ENCODE data around the gene SHQ1.

The SHQ1 gene

DNA sequence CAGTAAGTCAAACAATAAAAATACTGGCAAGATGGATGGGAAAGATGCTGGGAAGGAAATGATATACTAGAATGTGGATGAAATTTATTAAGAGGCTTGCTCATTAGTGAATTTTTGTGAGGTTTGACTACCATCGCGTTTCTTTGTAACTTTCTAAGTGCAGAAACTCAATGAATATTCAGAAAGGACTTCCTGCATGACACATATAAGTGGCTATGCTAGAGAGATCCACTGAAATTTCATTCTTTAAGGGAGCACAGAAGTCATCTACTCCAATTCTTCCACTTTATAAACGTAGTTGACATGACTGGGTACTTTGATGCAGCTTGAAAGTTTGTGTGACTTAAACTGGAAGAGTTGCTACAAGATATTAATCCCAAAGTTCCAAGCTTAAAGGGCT lies 88.0 kb downstream of the SHQ1 start:
- WGBS (ENCODE audit: extremely low coverage, insufficient coverage, low lambda C conversion rate): no CpG with 5 or more reads among the region's 3 CpGs

DNA sequence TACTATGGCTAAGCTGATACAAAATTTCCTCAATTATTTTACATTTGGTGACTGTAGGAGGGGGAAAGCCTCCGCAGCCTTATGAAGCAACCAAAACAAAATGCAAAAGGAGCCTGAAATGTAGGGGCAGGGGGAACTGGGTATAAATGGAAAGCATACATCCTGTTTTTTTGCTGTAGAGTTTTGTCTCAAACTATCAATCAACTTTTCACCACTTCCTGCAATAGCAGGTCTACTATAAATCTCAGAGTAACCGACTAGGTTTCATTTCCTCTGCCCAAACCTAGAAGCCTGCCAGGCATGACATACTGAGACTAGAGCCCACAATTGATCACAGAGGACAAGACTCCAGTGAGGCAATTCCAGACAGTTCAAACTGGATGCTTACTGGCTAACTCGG lies 91.3 kb downstream of the SHQ1 start:
- WGBS (ENCODE audit: extremely low coverage, insufficient coverage, low lambda C conversion rate): no CpG with 5 or more reads among the region's 3 CpGs
- Histone ChIP-seq H3K36me3 (ENCODE audit: control insufficient read depth, insufficient read depth, low read length) (no peaks in the 10 kb centered on the region), H2BK120ac (ENCODE audit: low read depth, low read length) (no peak overlapping the region), H3K4me2 (ENCODE audit: low read length) (no peak overlapping the region), H3K79me1 (ENCODE audit: low read length) (no peaks in the 10 kb centered on the region), H3K18ac (ENCODE audit: low read length) (no peak overlapping the region), H3K4me3 (ENCODE audit: low read length) (no peak overlapping the region), H4K8ac (ENCODE audit: low read depth, low read length) (no peak overlapping the region), H3K9ac (ENCODE audit: low read length) (no peak overlapping the region), H2BK5ac (ENCODE audit: low read length) (no peak overlapping the region), H3K4me1 (ENCODE audit: control insufficient read depth, low read depth, low read length) (no peaks in the 10 kb centered on the region), H3K27ac (ENCODE audit: low read depth, low read length) (no peak overlapping the region), H3K56ac (ENCODE audit: low read length) (no peak overlapping the region), H4K5ac (ENCODE audit: low read length) (no peak overlapping the region), H3K79me2 (ENCODE audit: control insufficient read depth, insufficient read depth, low read length) (no peaks in the 10 kb centered on the region), H3K27me3 (ENCODE audit: insufficient read depth, low read length, poor library complexity) (no peaks in the 10 kb centered on the region), H3K23ac (ENCODE audit: low read length) (no peak overlapping the region), H2AK5ac (ENCODE audit: low read length) (no peak overlapping the region), H3K4ac (ENCODE audit: low read depth, low read length) (no peak overlapping the region), H2BK15ac (replicated peaks; ENCODE audit: low read depth) (no peak overlapping the region)
- no peak for DNase-seq

More for the DNA sequence above, 88.0 kb downstream of the SHQ1 start:
- H2BK120ac ChIP-seq (ENCODE audit: low read depth, low read length): no peak overlapping the region
- H4K8ac ChIP-seq (ENCODE audit: low read depth, low read length): no peak overlapping the region
- H2BK15ac ChIP-seq (replicated peaks; ENCODE audit: low read depth): no peak overlapping the region
- H3K27me3 ChIP-seq (ENCODE audit: insufficient read depth, low read length, poor library complexity): no peaks in the 10 kb centered on the region
- no peak overlapping the region for H3K4me2 ChIP-seq (ENCODE audit: low read length)
- H3K9ac ChIP-seq (ENCODE audit: low read length): no peak overlapping the region
- H2BK5ac ChIP-seq (ENCODE audit: low read length): no peak overlapping the region
- H3K36me3 ChIP-seq (ENCODE audit: control insufficient read depth, insufficient read depth, low read length): no peaks in the 10 kb centered on the region
- no peaks in the 10 kb centered on the region for H3K79me1 ChIP-seq (ENCODE audit: low read length)
- H4K5ac ChIP-seq (ENCODE audit: low read length): no peak overlapping the region
- H2AK5ac ChIP-seq (ENCODE audit: low read length): no peak overlapping the region
- no peak overlapping the region for H3K4me3 ChIP-seq (ENCODE audit: low read length)
- no peak overlapping the region for H3K56ac ChIP-seq (ENCODE audit: low read length)
- no peak overlapping the region for H3K18ac ChIP-seq (ENCODE audit: low read length)
- H3K4ac ChIP-seq (ENCODE audit: low read depth, low read length): no peak overlapping the region
- no peak overlapping the region for H3K23ac ChIP-seq (ENCODE audit: low read length)
- no peaks in the 10 kb centered on the region for H3K4me1 ChIP-seq (ENCODE audit: control insufficient read depth, low read depth, low read length)
- no peak for DNase-seq
- H3K79me2 ChIP-seq (ENCODE audit: control insufficient read depth, insufficient read depth, low read length): no peaks in the 10 kb centered on the region
- H3K27ac ChIP-seq (ENCODE audit: low read depth, low read length): no peak overlapping the region

DNA sequence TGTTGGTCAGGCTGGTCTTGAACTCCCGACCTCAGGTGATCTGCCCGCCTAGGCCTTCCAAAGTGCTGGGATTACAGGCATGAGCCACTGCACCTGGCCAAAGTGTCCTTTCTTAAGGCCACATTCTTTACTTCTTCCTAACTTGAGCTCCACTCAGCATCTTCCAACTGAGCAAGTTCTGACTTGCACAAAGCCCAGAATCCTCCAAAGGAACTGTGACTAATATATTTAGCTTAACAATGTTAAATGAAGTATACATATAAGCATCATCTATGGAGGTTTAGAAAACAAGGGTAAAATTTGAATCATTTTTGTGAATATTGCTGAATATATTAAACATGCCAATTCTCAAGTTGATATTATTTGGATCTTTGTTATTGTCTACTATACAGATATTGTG lies 93.7 kb downstream of the SHQ1 start:
- H3K23ac ChIP-seq (ENCODE audit: low read length): no peak overlapping the region
- H3K4me2 ChIP-seq (ENCODE audit: low read length): no peak overlapping the region
- no peak overlapping the region for H2BK15ac ChIP-seq (replicated peaks; ENCODE audit: low read depth)
- no peak overlapping the region for H3K56ac ChIP-seq (ENCODE audit: low read length)
- no peak overlapping the region for H3K18ac ChIP-seq (ENCODE audit: low read length)
- no peak overlapping the region for H4K5ac ChIP-seq (ENCODE audit: low read length)
- WGBS (ENCODE audit: extremely low coverage, insufficient coverage, low lambda C conversion rate): no CpG with 5 or more reads among the region's 2 CpGs
- no peak overlapping the region for H2AK5ac ChIP-seq (ENCODE audit: low read length)
- no peaks in the 10 kb centered on the region for H3K4me1 ChIP-seq (ENCODE audit: control insufficient read depth, low read depth, low read length)
- H4K8ac ChIP-seq (ENCODE audit: low read depth, low read length): no peak overlapping the region
- no peak overlapping the region for H3K27ac ChIP-seq (ENCODE audit: low read depth, low read length)
- H3K79me1 ChIP-seq (ENCODE audit: low read length): no peaks in the 10 kb centered on the region
- H3K4ac ChIP-seq (ENCODE audit: low read depth, low read length): no peak overlapping the region
- H3K36me3 ChIP-seq (ENCODE audit: control insufficient read depth, insufficient read depth, low read length): no peaks in the 10 kb centered on the region
- no peak overlapping the region for H3K9ac ChIP-seq (ENCODE audit: low read length)
- no peak overlapping the region for H2BK5ac ChIP-seq (ENCODE audit: low read length)
- H3K27me3 ChIP-seq (ENCODE audit: insufficient read depth, low read length, poor library complexity): no peaks in the 10 kb centered on the region
- H3K79me2 ChIP-seq (ENCODE audit: control insufficient read depth, insufficient read depth, low read length): no peaks in the 10 kb centered on the region
- no peak overlapping the region for H3K4me3 ChIP-seq (ENCODE audit: low read length)
- no peak overlapping the region for H2BK120ac ChIP-seq (ENCODE audit: low read depth, low read length)
- DNase-seq: no peak

DNA sequence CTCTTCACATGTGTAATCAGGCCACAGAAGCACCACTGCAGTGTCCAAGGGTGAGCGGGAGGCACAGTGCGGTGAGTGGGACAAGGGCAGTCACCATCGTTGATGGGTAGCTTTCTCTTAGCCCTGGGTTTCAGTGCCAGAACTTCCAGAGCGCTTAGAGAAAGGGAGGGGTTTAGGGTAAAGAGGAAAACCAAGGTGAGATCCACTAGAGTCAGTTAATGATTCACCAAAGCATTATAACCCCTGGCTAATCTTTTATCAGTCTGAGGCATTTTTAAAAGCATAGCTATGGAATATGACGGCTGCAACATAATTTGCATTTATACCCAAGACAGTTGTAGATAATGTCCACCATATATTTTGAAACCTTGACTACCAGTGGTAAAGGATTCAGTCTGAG lies 94.8 kb downstream of the SHQ1 start:
- Histone ChIP-seq H2BK120ac (ENCODE audit: low read depth, low read length) (no peak overlapping the region), H3K56ac (ENCODE audit: low read length) (no peak overlapping the region), H2BK15ac (replicated peaks; ENCODE audit: low read depth) (no peak overlapping the region), H4K8ac (ENCODE audit: low read depth, low read length) (no peak overlapping the region), H3K4me3 (ENCODE audit: low read length) (no peak overlapping the region), H3K4me2 (ENCODE audit: low read length) (no peak overlapping the region), H2AK5ac (ENCODE audit: low read length) (no peak overlapping the region), H3K9ac (ENCODE audit: low read length) (no peak overlapping the region), H3K4me1 (ENCODE audit: control insufficient read depth, low read depth, low read length) (no peaks in the 10 kb centered on the region), H3K79me2 (ENCODE audit: control insufficient read depth, insufficient read depth, low read length) (no peaks in the 10 kb centered on the region), H3K4ac (ENCODE audit: low read depth, low read length) (no peak overlapping the region), H3K23ac (ENCODE audit: low read length) (no peak overlapping the region), H3K18ac (ENCODE audit: low read length) (no peak overlapping the region), H3K36me3 (ENCODE audit: control insufficient read depth, insufficient read depth, low read length) (no peaks in the 10 kb centered on the region), H3K79me1 (ENCODE audit: low read length) (no peaks in the 10 kb centered on the region), H4K5ac (ENCODE audit: low read length) (no peak overlapping the region), H2BK5ac (ENCODE audit: low read length) (no peak overlapping the region), H3K27ac (ENCODE audit: low read depth, low read length) (no peak overlapping the region), H3K27me3 (ENCODE audit: insufficient read depth, low read length, poor library complexity) (no peaks in the 10 kb centered on the region)
- no peak for DNase-seq
- no CpG with 5 or more reads among the region's 5 CpGs for WGBS (ENCODE audit: extremely low coverage, insufficient coverage, low lambda C conversion rate)

DNA sequence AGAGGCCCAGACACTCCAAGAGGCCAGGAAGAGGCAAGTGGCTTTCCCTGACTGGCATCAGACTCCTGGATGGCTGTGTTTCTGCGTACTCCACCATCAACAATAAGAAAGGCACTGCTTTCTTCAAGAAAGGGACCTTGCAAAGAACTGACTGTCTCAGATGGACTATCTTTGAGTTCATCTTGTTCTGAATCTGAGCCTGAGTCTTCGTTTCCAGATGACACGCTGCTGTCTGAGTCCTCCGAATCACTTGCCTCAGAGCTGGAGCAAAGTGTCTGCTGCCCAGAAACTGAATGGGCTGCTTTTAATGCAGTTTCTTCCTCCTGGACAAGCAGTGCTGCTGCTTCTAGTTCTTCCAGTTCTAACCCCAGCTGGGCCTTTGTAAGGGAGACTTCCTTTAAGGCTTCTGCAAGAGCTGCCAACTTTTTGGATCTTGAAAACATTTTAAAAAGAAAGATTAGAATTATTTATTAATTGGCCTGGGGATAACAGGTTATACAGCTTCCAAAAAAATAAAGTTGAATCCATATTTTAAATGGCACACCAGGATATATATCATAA lies 97.8 kb downstream of the SHQ1 start:
- H4K8ac ChIP-seq (ENCODE audit: low read depth, low read length): no peak overlapping the region
- no peak overlapping the region for H3K18ac ChIP-seq (ENCODE audit: low read length)
- no peaks in the 10 kb centered on the region for H3K79me2 ChIP-seq (ENCODE audit: control insufficient read depth, insufficient read depth, low read length)
- H3K4ac ChIP-seq (ENCODE audit: low read depth, low read length): no peak overlapping the region
- no peak overlapping the region for H3K9ac ChIP-seq (ENCODE audit: low read length)
- no peak overlapping the region for H2BK15ac ChIP-seq (replicated peaks; ENCODE audit: low read depth)
- no peaks in the 10 kb centered on the region for H3K27me3 ChIP-seq (ENCODE audit: insufficient read depth, low read length, poor library complexity)
- no peak overlapping the region for H2AK5ac ChIP-seq (ENCODE audit: low read length)
- DNase-seq: no peak
- H2BK5ac ChIP-seq (ENCODE audit: low read length): no peak overlapping the region
- no peak overlapping the region for H3K56ac ChIP-seq (ENCODE audit: low read length)
- no peak overlapping the region for H3K27ac ChIP-seq (ENCODE audit: low read depth, low read length)
- no peak overlapping the region for H2BK120ac ChIP-seq (ENCODE audit: low read depth, low read length)
- H3K23ac ChIP-seq (ENCODE audit: low read length): no peak overlapping the region
- H4K5ac ChIP-seq (ENCODE audit: low read length): no peak overlapping the region
- H3K36me3 ChIP-seq (ENCODE audit: control insufficient read depth, insufficient read depth, low read length): no peaks in the 10 kb centered on the region
- H3K79me1 ChIP-seq (ENCODE audit: low read length): no peaks in the 10 kb centered on the region
- H3K4me2 ChIP-seq (ENCODE audit: low read length): no peak overlapping the region
- WGBS (ENCODE audit: extremely low coverage, insufficient coverage, low lambda C conversion rate): no CpG with 5 or more reads among the region's 4 CpGs
- peaks cover 2% of the 10 kb centered on the region for H3K4me1 ChIP-seq (ENCODE audit: control insufficient read depth, low read depth, low read length)
- H3K4me3 ChIP-seq (ENCODE audit: low read length): no peak overlapping the region

DNA sequence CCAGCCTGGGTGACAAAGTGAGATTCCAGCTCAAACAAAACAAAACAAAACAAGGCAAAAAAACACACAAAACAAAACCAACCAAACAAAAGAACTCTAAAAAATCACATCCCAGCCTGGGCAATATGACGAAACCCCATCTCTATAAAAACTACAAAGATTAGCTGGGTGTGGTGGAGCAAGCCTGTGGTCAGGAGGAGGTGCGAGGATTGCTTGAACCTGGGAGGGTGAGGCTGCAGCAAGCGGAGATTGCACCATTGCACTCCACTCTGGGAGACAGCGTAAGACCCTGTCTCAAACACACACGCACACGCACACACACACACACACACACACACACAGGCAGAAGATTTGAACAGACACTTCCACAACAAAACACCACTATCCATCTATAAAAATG lies 99.6 kb downstream of the SHQ1 start:
- Histone ChIP-seq H4K5ac (ENCODE audit: low read length) (no peak overlapping the region), H3K4me2 (ENCODE audit: low read length) (no peak overlapping the region), H3K27me3 (ENCODE audit: insufficient read depth, low read length, poor library complexity) (no peaks in the 10 kb centered on the region), H3K56ac (ENCODE audit: low read length) (no peak overlapping the region), H3K18ac (ENCODE audit: low read length) (no peak overlapping the region), H4K8ac (ENCODE audit: low read depth, low read length) (no peak overlapping the region), H3K23ac (ENCODE audit: low read length) (no peak overlapping the region), H3K79me2 (ENCODE audit: control insufficient read depth, insufficient read depth, low read length) (no peaks in the 10 kb centered on the region), H3K4ac (ENCODE audit: low read depth, low read length) (no peak overlapping the region), H3K4me3 (ENCODE audit: low read length) (no peak overlapping the region), H2BK15ac (replicated peaks; ENCODE audit: low read depth) (no peak overlapping the region), H2BK5ac (ENCODE audit: low read length) (no peak overlapping the region), H2BK120ac (ENCODE audit: low read depth, low read length) (no peak overlapping the region), H3K4me1 (ENCODE audit: control insufficient read depth, low read depth, low read length) (peaks cover 10% of the 10 kb centered on the region), H3K36me3 (ENCODE audit: control insufficient read depth, insufficient read depth, low read length) (no peaks in the 10 kb centered on the region), H2AK5ac (ENCODE audit: low read length) (no peak overlapping the region), H3K79me1 (ENCODE audit: low read length) (no peaks in the 10 kb centered on the region), H3K27ac (ENCODE audit: low read depth, low read length) (no peak overlapping the region), H3K9ac (ENCODE audit: low read length) (no peak overlapping the region)
- DNase-seq: no peak
- no CpG with 5 or more reads among the region's 6 CpGs for WGBS (ENCODE audit: extremely low coverage, insufficient coverage, low lambda C conversion rate)
